ENCODE measurements around the gene VWA7.
"Not testable (repeated sequence)": the region's sequence is repeated elsewhere in the genome, so short reads cannot be mapped to it uniquely, and the experiment has no call there.

VWA7 gene

GRCh38 chr6:31805939-31806469, 28.9 kb upstream of the VWA7 start:
- DNase-seq (ENCODE audit: low read depth, low spot score): no peak

GRCh38 chr6:31801031-31801927, 24.2 kb upstream of the VWA7 start:
- DNase-seq (ENCODE audit: low read depth, low spot score): not testable (repeated sequence)

GRCh38 chr6:31799781-31800180, 22.7 kb upstream of the VWA7 start:
- DNase-seq (ENCODE audit: low read depth, low spot score): no peak

- DNase-seq (ENCODE audit: low read depth, low spot score): no peak
These were observed 20.5 kb upstream of the VWA7 start for GRCh38 chr6:31797588-31797987.

GRCh38 chr6:31796993-31797385, 19.9 kb upstream of the VWA7 start:
- DNase-seq (ENCODE audit: low read depth, low spot score): no peak

GRCh38 chr6:31795616-31796298, 18.6 kb upstream of the VWA7 start, which contains the start of gene VARS1:
VARS1 (minus strand) TSS chr6:31795752; CDS start chr6:31795217, 535 bp downstream.
- DNase-seq (ENCODE audit: low read depth, low spot score): peak; percentile 66

GRCh38 chr6:31794866-31795615, 17.9 kb upstream of the VWA7 start:
- no peak for DNase-seq (ENCODE audit: low read depth, low spot score)

GRCh38 chr6:31794294-31794865, 17.3 kb upstream of the VWA7 start:
- DNase-seq (ENCODE audit: low read depth, low spot score): no peak

- not testable (repeated sequence) for DNase-seq (ENCODE audit: low read depth, low spot score)
These were observed 16.8 kb upstream of the VWA7 start for GRCh38 chr6:31793927-31794245.

GRCh38 chr6:31792761-31793171, 15.6 kb upstream of the VWA7 start:
- DNase-seq (ENCODE audit: low read depth, low spot score): no peak

GRCh38 chr6:31792090-31792374, 14.9 kb upstream of the VWA7 start:
- DNase-seq (ENCODE audit: low read depth, low spot score): no peak

- no peak for DNase-seq (ENCODE audit: low read depth, low spot score)
These were observed 14.4 kb upstream of the VWA7 start for GRCh38 chr6:31791324-31792089.

- DNase-seq (ENCODE audit: low read depth, low spot score): no peak
These were observed 8.3 kb upstream of the VWA7 start for GRCh38 chr6:31785475-31785874.

GRCh38 chr6:31784098-31784925, 7.2 kb upstream of the VWA7 start:
- DNase-seq (ENCODE audit: low read depth, low spot score): no peak

GRCh38 chr6:31782126-31782855, 5.2 kb upstream of the VWA7 start:
- DNase-seq (ENCODE audit: low read depth, low spot score): no peak

GRCh38 chr6:31781244-31782125, 4.4 kb upstream of the VWA7 start:
- DNase-seq (ENCODE audit: low read depth, low spot score): no peak

GRCh38 chr6:31780507-31781243, 3.5 kb upstream of the VWA7 start:
- no peak for DNase-seq (ENCODE audit: low read depth, low spot score)

- DNase-seq (ENCODE audit: low read depth, low spot score): no peak
These were observed 2.8 kb upstream of the VWA7 start for GRCh38 chr6:31779908-31780307.

Measured in activated CD4-positive, CD25-positive, alpha-beta regulatory T cell treated with anti-CD3 and anti-CD28 coated beads, Interleukin-2, amount 50 U/mL, for 16 hours (primary cell).